GM04503 (cell line): ENCODE results near the gene FOXK2.
"Not testable (repeated sequence)": the region's sequence is repeated elsewhere in the genome, so short reads cannot be mapped to it uniquely, and the experiment has no call there.

Experiments
- DNase-seq: peaks from one replicate; pipeline ENCODE4 v3.0.0-alpha.2; 2012; ENCODE audit warnings: low read depth

The FOXK2 gene

DNA sequence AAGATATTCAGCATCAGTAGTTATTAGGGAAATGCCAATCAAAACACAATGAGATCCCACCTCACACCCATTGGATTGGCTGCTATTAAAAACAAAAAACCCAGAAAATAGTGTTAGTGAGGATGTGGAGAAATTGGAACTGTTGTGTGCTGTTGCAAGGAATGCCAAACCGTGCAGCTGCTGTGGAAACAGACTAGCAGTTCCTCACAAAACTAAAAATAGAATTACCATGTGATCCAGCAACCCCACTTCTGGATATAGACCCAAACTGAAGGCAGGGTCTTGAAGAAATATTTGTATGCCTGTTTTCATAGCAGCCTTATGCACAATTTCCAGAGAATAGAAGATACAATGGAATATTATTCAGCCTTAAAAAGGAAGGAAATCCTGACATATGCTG is 46.0 kb downstream of the FOXK2 start:
- no peak for DNase-seq

DNA sequence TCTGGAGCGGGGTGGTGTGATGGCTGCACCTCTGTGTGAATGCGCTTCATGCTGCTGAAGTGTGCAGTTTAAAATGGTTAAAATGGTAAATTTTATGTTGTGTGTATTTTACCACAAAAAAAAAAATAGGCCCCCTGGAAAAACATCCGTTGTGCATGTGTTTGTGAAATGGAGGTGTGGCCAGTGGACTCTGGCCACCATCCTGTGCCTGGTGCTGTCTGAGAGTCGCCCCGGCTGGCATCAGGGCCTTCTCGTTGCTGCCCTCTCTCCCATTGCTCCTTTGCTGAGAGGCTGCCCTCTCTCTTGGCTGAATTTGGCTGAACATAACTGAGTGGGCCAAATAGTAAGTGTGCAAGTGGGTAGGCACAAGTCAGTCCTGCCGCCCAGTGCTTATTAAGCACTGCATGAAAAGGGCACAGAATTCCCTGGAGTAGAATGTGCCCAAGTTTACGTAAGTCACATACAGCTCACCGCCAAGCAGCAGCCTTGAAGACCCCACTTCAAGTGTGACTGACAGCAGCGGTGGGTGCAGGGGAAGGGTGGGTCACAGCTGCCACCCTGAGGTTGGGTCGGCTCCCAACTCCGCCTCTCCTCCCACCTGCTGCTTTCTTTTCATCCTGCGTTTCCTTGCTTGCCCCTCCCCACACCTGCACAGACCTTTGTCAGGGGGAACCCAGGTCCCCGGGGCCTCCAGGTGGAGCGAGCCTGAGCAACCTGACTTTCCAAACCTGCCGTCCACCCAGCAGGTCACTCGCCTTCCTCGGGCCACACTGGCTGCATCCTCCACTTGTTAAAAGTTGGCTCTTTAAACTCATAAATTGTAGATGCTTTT is 46.8 kb downstream of the FOXK2 start:
- no peak for DNase-seq

DNA sequence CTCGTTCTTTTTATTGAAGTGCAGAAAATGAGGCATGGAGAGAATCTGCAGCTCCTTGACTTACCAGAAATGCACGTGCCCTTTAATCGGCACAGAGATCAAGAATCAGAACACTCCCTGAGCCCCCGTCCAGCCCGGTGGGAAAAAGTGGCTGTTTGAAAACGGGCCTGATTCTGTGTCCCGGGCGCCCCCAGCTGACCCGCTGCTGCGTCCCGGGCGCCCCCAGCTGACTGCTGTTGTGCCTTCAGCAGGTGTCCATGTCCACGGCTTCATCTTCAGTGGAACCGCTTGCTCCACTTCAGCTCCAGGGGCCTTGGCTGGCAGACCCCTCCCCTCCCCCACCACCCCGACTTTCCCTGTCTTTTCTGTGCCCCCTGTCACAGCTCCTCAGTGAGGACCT is 47.8 kb downstream of the FOXK2 start:
- DNase-seq: no peak

DNA sequence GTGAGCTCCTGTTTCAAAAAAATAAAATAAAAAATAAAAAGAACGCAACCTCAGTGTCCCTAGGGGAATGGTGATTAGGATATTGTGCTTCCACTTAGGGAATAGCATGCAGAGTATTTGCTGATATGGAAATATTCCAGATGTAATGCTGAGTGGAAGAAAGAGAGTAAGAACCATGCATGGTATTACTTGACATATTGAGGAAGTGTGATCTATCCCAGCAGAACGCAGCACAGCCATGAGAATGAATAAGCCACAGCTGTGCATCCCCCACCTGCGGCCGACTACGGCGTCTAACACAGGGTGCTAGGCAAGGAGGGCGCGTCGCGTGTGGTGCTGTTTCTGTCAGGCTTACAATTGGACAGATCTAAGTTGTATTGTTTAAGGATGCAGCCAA is 49.5 kb downstream of the FOXK2 start:
- DNase-seq: no peak

DNA sequence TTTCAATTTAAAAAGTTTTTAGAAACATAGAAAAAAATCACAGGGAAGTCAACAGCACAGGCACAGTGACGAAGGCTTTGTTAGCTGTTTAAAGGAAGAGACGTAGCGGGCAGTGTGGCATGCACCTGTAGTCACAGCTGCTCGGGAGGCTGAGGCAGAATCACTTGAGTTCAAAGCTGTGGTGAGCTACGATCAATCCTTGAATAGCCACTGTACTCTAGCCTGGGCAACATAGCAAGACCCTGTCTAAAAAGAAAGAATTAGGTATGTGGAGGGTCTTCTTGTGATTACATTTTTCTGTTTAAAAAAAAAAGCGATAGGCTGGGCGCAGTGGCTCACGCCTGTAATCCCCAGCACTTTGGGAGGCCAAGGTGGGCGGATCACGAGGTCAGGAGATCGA is 50.1 kb downstream of the FOXK2 start:
- no peak for DNase-seq

DNA sequence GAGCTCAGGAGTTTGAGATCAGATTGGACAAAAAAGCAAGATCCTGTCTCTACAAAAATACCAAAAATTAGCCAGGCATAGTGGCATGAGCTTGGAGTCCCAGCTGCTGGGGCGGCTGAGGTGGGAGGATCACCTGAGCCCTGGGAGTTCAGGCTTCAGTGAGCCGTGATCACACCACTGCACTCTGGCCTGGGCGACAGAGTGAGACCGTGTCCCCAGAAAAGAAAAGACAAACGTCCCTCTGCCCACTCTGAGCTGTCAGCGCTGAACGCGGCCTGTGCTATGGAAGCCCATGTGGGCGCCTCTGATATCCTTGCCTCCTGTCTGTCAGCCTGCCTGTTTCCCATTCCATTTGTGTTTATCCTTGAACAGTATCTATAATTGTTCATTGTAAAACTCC is 50.7 kb downstream of the FOXK2 start:
- no peak for DNase-seq

DNA sequence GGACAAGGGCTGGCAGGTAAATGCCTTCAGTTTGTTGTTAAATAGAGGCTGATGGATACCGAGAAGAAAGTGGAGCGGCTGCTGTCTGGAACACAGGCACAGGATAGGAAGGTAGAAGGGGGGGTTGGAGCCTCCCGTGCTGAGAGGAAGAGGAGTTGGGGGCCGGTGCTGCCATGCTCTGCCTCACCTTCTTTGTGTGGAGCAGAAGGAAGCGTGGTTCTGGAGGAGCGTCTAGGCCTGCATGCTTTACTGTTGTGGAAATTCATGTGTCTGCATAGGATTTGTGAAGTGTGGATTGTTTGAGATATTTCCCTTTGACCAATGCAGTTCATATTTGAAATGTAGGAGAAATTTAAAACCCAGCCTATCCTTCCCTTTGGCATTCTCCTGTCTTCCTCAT is 52.3 kb downstream of the FOXK2 start:
- no peak for DNase-seq

DNA sequence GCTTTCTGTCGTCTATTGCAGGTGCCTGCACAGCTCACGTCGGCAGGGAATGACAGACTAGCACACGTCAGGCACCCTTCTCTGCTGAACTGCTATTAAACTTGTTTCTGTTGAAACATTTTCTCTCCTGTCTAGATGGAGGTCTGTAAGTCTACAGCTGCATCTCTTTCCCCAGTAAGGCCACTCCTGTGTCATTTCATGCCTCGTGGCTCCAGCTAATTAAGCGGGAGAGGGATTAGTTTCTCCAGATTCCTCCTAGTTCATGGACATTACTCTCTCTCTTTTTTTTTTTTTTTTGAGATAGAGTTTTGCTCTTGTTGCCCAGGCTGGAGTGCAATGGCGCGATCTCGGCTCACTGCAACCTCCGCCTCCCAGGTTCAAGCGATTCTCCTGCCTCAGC is 54.5 kb downstream of the FOXK2 start:
- no peak for DNase-seq

DNA sequence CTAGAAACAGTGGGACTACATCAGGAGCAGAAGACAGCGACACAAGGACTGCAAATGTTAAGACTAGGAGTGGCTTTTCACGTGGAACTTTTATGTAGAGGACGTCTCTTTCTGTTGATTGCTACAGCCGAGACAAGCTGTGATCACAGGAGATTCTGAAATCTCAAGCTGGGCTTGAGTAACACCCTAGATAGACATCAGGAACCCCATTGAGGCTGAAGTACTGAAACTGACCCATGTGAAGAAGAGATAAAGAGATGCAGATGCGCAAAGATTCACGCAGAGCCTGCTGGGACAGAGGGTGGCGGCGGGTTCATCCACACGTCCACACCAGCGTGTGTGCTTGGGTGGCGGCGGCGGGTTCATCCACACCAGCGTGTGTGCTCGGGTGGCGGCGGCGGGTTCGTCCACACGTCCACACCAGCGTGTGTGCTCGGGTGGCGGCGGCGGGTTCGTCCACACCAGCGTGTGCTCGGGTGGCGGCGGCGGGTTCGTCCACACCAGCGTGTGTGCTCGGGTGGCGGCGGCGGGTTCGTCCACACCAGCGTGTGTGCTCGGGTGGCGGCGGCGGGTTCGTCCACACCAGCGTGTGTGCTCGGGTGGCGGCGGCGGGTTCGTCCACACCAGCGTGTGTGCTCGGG is 56.2 kb downstream of the FOXK2 start:
- DNase-seq: not testable (repeated sequence)

DNA sequence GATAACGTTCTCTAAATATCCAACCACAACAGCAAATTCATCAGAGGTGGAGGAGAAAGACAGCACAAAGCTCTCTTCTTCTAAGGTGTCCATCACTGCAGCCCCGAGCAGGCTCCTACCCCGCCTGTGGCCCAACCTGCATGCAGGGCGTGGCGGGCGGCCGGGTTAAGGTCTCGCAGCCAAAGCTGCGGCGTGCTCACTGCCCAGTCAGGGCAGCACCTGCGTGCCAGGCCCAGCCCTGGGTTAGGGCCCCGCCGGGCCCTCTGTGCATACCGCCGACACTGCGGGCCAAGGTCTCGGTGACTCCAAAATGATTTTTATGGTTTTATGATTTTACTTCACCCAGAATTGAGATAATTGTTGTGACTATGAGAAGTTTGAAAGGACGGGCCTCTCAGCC is 57.8 kb downstream of the FOXK2 start:
- DNase-seq: no peak

DNA sequence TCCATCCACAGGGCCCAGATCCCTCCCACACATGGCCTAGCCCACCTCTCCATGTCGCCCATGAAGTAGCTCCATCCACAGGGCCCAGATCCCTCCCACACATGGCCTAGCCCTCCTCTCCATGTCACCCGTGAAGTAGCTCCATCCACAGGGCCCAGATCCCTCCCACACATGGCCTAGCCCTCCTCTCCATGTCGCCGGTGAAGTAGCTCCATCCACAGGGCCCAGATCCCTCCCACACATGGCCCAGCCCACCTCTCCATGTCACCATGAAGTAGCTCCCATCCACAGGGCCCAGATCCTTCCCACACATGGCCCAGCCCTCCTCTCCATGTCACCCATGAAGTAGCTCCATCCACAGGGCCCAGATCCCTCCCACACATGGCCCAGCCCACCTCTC is 60.4 kb downstream of the FOXK2 start:
- DNase-seq: not testable (repeated sequence)

DNA sequence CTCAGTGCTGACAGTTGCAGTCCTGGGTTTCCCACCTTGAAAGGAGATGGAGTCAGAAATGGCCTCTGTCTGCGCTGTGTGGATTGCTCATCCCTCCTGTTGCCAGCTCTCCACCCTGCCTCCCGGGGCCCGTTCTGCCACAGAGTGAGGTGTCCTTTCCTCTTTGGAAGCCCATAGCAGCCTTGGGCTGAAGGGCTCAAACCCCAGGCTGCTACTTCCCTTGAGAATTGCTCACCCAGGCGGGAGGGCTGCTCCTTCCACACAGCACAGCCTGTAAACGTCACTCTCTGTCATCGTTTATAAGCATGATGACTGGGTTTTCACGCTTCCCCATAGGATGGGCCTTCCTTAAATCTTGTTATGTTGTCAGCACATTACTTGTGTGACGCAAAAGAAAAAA is 62.7 kb downstream of the FOXK2 start:
- no peak for DNase-seq

DNA sequence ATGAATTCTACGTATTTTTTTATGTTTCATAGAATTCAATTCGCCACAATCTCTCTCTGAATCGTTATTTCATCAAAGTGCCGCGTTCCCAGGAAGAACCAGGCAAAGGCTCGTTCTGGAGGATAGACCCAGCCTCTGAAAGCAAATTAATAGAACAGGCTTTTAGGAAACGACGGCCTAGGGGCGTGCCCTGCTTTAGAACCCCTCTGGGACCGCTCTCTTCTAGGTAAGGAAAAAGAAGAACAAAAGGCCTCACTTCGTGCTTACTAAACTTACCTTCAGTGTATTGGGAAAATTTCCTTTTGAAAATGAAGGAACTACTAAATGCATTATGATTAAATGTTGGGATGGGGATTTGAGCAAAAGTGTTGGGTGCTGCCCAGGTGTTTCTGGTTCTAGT is 63.2 kb downstream of the FOXK2 start:
- no peak for DNase-seq

DNA sequence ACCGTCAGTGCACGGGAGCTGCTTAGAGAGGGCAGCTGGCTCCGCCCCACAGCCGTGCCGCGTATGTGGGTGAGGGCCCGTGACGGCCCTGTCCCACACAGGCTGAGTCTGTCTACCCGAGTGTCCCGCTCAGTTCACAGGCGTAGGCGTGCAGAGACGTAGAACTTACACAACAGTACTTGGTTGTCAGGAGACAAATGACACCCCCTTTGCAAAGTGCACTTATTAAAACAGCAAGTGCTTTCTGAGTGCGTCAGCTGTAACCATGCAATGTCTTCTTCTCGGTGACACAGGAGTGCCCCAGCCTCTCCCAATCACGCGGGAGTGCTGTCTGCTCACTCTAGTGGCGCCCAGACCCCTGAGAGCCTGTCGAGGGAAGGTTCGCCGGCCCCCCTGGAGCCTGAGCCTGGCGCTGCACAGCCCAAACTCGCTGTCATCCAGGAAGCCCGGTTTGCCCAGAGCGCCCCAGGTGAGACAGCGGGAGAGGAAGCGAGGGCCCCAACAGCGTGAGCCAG is 64.2 kb downstream of the FOXK2 start:
- DNase-seq: no peak

DNA sequence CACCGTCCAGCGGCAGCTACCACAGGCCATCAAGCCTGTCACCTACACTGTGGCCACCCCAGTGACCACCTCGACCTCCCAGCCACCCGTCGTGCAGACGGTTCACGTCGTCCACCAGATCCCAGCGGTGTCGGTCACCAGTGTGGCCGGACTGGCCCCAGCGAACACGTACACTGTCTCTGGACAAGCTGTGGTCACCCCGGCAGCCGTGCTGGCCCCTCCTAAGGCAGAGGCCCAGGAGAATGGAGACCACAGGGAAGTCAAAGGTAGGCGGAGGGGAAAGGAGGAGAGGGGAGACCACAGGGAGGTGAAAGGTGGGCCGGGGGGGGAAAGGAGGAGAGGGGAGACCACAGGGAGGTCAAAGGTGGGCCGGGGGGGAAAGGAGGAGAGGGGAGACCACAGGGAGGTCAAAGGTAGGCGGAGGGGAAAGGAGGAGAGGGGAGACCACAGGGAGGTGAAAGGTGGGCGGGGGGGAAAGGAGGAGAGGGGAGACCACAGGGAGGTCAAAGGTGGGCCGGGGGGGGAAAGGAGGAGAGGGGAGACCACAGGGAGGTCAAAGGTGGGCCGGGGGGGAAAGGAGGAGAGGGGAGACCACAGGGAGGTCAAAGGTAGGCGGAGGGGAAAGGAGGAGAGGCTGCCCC is 66.5 kb downstream of the FOXK2 start:
- DNase-seq: not testable (repeated sequence)

DNA sequence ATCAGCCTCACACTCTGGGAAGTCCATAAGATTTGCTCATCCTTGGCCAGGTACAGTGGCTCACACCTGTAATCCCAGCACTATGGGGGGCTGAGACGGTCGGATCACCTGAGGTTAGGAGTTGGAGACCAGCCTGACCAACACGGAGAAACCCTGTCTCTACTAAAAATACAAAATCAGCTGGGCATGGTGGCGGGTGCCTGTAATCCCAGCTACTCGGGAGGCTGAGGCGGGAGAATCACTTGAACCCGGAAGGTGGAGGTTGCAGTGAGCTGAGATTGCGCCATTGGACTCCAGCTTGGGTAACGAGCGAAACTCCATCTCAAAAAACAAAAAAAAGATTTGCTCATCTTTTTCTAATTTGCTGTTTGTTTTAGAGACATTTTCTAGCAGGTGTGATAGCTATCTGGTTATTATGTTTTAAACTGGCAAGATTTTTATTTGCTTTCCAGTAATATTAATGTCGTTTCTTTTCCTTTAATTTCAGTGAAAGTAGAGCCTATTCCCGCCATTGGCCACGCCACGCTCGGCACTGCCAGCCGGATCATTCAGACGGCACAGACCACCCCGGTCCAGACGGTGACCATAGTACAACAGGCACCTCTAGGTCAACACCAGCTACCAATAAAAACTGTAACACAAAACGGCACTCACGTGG is 67.2 kb downstream of the FOXK2 start:
- DNase-seq: no peak

DNA sequence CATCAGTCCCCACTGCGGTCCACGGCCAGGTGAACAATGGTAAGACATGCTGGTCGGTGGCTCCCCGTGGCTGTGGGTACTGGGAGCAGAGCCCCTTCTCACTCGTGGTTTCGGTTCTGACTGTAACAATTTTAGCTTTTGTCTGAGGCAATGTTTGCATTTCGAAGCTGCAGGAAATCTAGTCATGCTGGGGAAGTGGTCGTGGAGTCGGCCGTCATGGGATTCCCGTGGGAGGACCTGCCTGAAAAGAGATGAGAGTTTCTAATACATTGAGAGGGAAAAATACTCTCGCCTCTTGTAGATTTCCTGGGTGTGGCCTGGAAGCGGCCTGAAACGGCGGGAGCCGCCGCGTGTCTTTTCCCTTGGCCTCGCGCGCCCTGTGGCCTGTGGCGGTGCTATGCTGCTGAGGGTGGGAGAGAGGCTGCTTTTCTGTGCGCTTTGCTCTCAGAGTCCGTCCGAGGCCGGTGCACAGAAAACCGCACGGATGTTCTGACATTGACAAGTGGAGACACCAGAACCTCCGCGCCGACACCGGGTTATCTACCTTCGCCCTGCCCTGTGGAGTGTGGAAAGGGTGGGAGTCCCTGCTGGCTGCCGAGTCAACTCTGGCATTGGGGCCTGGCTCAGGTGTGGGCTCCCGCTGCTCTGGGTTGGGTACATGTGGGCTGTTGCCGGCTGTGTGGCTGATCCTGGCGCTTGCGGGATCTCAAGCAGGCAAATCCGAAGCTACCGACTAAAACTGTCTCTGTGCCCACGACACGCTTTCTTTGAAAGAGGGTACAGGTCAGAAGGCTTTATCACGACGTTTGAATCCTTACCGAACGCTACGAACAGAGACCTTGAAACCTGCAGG is 67.9 kb downstream of the FOXK2 start:
- DNase-seq: no peak

DNA sequence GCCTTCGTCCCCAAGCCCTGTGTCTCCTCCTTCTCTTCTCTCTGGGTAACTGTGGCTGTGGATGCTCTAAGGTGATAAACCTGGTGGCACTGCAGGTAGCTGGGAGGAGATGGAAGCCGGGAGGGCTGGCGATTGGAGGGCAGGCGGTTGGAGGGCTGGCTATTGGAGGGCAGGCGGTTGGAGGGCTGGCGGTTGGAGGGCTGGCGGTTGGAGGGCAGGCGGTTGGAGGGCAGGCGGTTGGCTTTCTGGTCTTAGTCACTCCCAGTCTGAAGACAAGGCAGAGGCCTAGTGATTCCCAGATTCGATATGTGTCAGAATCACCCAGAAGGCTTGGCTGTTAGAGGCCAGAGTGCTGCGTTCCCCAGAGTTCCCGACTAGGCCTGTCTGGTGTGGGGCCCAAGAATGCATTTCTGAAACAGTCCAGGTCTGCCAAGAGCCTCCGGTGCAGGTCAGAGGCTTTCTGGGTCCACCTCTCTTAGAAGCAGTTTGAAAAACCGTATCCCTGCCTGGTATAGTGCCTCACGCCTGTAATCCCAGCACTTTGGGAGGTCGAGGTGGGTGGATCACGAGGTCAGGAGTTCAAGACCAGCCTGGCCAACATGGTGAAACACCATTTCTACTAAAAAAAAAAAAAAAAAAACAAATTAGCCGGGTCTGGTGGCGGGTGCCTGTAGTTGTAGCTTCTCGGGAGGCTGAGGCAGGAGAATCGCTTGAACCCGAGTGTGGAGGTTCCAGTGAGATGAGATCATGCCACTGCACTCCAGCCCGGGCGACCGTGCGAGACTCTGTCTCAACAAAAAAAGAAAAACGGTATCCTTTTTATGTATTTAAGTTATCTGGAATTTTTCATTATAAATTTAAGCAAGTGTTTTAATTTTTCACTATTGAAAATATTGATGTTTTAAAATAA is 69.0 kb downstream of the FOXK2 start:
- no peak for DNase-seq

DNA sequence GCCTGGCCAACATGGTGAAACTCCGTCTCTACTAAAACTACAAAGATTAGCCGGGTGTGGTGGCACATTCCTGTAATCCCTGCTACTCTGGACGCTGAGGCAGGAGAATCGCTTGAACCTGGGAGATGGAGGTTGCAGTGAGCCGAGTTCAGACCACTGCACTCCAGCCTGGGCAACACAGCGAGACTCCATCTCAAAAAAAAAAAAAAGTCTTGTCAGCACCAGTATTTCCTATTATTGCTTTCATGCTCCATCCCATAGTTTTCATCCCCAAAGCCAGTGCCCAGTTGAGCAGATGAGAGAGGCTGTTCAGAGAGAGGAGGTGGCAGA is 70.3 kb downstream of the FOXK2 start:
- DNase-seq: no peak

DNA sequence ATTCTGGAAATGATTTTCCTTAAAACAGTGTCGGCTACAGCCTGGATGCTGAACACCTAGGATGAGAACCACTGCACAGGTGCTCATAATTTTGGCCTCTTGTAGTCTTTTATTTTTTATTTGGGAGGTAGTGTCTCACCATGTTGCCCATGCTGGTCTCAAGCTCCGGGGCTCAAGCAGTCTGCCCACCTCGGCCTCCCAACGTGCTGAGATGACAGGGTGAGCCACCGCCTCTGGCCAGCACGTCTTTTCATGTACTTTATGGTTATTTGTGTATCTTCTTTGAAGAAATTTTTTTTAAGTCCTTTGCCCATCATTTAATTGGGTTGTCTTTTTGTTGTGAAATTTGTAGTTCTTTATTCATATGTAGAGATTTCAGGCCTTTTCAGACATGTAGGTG is 70.7 kb downstream of the FOXK2 start:
- no peak for DNase-seq
